Right kidney (tissue), 1 donor: Measurements from ENCODE around the gene DISC1.
"Not testable (repeated sequence)": the region's sequence is repeated elsewhere in the genome, so short reads cannot be mapped to it uniquely, and the experiment has no call there.

Experiments used
- DNase-seq: peaks from one replicate; pipeline ENCODE4 v3.0.0-alpha.2; 2016

DISC1 gene

GRCh38 chr1:231605149-231606100 is 21.2 kb upstream of the DISC1 start:
- DNase-seq, result no peak

DNA sequence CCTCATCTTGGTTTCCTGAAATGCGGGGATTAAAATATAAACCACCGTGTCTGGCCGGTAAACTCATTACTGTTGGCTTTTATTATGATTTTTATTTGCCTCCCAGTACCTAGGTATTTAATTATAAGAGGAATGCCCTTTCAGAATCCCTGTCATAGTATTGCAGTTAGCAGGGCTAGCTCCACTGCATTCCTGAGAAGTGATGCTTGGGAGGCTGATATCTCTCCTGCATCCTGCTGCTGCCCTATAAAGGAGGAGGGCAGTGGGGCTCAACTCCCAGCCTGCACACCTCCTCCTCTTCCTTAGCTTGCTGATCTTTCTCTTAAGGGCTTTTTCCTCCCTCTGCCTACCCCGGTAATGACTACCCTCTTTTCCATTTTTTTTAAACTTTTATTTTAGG is 19.9 kb upstream of the DISC1 start:
- no peak for DNase-seq

DNA sequence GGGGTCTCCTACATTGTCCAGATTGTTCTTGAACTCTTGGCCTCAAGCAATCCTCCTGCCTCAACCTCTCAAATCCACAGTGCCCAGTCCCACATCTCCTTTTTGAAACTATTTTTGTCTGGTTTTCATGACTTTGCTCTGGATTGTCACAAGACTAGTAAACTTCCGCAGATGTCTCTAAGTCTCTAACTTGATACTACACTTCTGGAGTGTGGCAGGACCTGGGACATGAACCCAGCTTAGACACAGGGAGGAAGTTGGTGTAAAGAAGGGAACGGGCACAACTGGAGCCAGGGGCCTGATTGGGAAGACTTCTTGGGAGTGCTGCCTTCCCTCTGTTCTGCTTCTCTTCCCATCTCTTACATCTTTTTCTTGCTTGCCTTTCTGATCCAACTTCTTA is 16.2 kb upstream of the DISC1 start:
- DNase-seq, result no peak

GRCh38 chr1:231611111-231611510 is 15.5 kb upstream of the DISC1 start:
- DNase-seq, result no peak

DNA sequence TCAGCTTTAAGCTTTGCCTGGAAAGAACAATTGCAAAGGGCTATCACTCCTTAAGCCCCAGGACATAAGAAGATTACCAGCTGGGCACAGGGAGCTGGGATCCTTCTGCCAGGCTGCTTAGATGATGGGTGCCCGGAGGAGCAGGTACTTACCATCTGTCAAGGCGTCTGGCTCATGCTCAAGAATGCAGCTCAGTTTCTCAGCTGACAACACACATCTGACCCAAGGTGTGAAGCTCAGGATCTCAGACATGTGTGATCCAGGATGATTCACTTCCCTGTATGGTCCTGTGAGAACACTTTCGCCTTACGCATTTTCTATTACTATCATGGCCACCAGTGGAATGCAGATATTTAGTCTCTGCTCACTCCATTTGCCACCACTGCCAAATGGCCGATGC is 14.7 kb upstream of the DISC1 start:
- no peak for DNase-seq

DNA sequence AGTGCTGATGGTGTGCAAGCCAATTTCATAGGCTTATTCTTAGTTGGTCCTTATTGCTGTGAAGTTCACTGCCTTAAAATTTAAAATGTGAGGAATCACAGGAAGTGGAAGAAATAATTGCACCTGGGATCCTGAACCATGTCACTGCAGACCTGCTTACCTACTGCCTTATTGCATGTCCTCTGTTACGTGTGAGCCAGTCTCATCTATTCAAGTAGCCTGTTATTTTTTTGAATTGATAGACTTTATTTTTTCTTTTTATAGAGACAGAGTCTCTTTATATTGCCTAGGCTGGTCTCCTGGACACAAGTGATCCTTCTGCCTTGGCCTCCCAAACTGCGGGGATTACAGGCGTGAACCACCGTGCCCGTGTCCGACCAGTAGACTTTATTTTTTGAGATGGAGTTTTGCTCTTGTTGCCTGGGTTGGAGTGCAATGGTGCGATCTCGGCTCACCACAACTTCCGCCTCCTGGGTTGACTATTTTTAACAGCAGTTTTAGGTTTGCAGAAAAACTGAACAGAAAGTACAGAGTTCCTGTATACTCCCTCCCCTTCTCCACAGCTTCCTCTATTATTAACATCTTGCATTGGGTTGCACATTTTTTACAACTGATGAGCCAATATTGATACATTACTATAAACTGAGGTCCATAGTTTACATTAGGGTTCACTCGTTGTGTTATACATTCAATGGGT is 14.0 kb upstream of the DISC1 start:
- no peak for DNase-seq

DNA sequence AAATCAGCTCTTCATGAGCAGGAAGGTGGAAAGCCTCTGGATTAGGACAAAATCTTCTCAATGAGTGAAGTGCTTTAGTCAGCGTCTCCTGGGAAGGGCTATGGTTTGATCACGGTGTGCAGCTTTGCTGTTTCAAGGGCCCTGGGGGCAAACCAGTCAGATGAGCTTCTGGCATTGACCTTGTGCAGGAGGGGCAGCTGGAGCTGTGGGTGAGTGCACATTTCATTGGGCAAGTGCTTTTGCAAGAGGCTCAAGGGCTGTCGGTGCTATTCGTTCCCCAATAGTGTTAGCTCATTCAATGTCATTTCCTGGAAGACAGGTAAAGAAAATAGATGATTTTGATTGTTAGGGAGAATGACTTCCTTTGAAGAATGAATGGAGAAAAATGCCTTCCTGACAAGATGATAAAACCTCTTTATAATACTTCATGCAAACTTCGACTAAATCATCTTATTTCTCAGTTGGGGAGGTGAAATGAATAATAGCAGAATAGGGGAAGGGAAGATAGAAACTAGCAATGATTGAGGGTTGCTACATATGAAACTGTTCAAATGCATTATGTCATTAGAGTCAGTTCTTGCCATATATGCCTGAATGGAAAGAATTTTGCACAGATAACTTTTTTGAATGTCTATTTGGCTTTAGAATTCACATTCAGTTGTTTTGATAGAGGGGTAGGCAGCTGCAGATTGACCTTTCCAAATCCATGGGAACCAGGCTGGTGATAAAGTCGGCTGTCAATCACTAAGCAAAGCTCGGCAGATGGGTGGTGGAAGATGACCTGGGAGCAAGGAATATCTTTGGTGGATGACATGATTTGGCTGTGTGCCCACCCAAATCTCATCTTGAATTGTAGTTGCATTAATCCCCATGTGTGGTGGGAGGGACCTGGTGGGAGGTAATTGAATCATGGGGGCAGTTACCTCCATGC is 12.9 kb upstream of the DISC1 start:
- no peak for DNase-seq

GRCh38 chr1:231616667-231617066 is 9.9 kb upstream of the DISC1 start:
- DNase-seq, result no peak

GRCh38 chr1:231618609-231619256 is 7.9 kb upstream of the DISC1 start:
- no peak for DNase-seq

DNA sequence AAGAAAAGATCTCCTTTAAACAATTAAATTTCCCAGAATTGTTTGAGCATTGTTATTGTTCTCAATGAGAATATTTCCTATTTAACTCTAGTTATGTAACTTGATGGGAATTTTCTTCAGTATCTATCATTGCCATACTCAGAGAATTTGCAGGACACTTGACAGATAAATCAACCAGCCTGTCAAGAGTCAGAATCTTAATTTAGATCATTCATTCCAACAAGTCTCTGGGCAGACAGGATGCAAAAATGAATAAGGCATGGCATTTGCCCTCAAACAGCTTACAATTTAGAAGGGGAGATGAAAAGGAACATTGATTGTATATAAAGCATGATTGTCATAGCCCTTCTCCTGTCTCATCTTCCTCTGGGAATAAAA is 7.3 kb upstream of the DISC1 start:
- DNase-seq, result no peak

DNA sequence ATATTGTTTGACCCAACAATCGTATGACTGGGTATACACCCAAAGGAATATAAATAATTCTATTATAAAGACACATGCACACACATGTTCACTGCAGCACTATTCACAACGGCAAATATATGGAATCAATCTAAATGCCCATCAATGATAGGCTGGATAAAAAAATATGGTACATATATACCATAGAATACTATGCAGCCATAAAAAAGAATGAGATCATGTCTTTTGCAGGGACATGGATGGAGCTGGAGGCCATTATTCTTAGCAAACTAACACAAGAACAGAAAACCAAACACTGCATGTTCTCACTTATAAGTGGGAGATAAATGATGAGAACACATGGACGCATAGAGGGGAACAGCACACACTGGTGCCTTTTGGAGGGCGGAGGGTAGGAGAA is 1.5 kb upstream of the DISC1 start:
- DNase-seq, result not testable (repeated sequence)

- DNase-seq, result no peak
These were observed 535 bp upstream of the DISC1 start for GRCh38 chr1:231625975-231626534.

DNA sequence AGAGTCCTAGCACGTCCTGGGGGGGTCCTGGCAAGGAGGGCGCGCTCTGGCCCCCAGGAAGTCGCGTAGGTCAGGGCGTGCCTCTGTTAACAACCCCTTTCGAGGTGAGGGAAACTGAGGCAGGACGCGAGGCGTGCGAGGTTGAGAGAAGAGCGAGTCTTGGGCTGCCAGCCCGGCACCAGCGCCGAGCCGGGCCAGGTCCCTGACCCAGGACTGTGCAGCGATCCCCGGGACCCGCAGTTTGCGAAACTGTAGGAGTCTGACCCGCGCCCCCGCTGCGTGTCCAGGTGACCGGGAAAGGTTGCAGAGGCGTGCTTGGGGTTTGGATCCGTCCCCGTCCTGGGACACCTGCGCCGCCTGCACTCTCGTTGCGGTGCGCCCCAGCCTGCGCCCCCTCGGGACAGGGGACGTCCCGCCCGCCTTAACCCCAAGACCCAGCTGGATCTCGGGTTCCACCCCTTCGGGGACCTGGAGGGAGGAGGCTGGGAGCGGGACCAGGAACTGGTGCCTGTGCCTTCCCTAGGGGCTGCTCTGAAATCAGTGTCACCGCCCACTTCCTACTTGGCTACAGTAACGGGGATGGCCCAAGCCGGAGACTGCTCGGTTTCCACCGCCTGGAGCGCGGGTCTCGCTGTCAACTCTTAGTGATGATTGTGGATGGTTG is 493 bp downstream of the DISC1 start:
- DNase-seq, result peak; percentile 78

DNA sequence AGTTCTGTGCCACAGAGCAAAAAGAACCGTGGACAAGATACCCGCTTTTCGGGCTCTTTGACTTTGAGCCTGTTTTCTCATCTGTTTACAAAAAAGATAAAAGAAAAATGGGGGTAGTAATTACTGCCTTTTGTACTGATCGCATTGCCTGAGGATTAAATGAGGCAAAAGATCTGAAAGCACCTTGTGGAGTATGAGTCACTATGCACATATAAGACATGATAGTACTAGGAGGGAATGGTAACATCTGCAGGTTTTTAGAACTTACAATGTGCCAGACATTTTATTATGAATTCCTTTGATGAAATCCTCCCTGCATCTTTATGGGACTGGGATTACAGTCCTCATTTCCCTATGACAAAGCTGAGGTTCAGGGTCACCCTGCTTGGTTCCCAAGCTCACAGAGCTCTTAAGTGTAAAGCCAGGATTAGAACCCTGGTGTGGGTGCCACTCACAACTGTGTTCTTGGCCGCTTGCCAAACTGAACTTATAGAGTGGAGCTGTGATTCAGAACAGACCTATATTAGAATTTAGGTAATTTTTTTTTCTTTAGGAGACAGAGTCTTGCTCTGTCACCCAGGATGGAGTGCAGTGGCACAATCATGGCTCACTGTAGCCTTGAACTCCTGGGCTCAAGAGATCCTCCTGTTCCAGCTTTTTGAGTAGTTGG is 1.8 kb downstream of the DISC1 start:
- no peak for DNase-seq

DNA sequence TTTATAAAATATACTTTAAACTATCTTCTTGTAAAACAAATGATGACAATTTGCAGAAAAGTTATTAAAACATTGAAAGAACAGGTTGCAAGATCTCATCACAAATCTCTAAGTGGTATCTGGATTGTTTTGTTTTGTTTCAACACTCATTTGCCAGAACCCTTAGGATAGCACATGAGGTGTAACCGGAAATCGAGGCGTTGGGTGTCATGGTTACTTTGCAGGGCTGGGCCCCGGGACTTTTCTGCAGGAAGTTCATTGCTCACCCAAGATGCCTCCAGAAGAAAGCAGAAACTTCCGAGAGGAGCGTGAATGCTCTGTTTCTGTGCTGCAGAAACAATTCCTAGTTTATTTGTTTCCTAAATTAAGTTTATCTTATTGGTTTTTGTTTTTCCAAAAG is 2.5 kb downstream of the DISC1 start:
- DNase-seq, result no peak

GRCh38 chr1:231630558-231631205 is 4.1 kb downstream of the DISC1 start:
- DNase-seq, result no peak

GRCh38 chr1:231631717-231632116 is 5.1 kb downstream of the DISC1 start:
- no peak for DNase-seq

- no peak for DNase-seq
These were observed 5.5 kb downstream of the DISC1 start for GRCh38 chr1:231632119-231632518.

DNA sequence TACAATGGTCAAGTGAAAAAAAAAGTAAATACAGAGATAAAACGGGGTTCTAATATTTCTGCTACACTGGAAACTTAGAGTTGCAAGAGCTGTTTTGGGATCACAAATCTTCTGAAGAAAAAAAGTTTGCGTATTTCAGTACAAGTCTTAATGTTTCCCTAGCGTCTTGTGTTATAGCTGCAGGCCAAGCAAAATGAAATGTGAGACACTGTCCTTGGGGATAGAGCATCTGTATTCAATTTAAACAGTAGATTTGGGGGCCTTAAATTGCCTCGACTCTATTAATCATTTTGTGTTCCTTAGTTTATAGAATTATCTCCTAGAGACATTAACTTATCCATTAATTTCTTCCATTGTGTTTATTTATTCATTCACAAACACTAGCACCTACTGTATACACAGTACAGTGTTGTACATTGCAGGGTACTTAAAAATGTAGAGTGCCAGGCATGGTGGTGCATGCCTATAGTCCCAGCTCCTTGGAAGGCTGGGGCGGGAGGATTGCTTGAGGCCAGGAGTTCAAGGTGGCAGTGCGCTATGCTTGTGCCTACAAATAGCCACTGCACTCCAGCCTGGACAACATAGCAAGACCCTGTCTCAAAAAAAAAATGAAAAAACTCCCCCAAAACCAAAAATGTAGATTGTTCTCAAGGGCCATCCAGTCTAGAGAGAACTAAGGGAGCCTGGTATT is 7.9 kb downstream of the DISC1 start:
- no peak for DNase-seq
